AML-193 (cell line): ENCODE results near the gene COL24A1.
"Not testable (repeated sequence)": the region's sequence is repeated elsewhere in the genome, so short reads cannot be mapped to it uniquely, and the experiment has no call there.

Source experiments
- DNase-seq, 2 experiments: peaks; one replicate each; lab custom pipeline; 2025; lab: John Stamatoyannopoulos, UW

COL24A1 gene

GRCh38 chr1:85806236-85806965, 350.2 kb downstream of the COL24A1 start:
- DNase-seq = no peak

GRCh38 chr1:85801520-85801919, 355.1 kb downstream of the COL24A1 start:
- no peak for DNase-seq

GRCh38 chr1:85799737-85800136, 356.8 kb downstream of the COL24A1 start:
- no peak for DNase-seq

- no peak for DNase-seq
Observed at GRCh38 chr1:85798419-85798818, 358.2 kb downstream of the COL24A1 start.

- not testable (repeated sequence) for DNase-seq
Observed at GRCh38 chr1:85777021-85777420, 379.6 kb downstream of the COL24A1 start.

GRCh38 chr1:85762804-85763203, 393.8 kb downstream of the COL24A1 start:
- DNase-seq = no peak

GRCh38 chr1:85756864-85757263, 399.7 kb downstream of the COL24A1 start:
- DNase-seq = no peak

- no peak for DNase-seq
Observed at GRCh38 chr1:85748120-85748519, 408.5 kb downstream of the COL24A1 start.

- DNase-seq = no peak
Observed at GRCh38 chr1:85746777-85747176, 409.8 kb downstream of the COL24A1 start.

GRCh38 chr1:85743814-85744213, 412.8 kb downstream of the COL24A1 start:
- DNase-seq = no peak

- no peak for DNase-seq
Observed at GRCh38 chr1:85734931-85735330, 421.6 kb downstream of the COL24A1 start.

GRCh38 chr1:85718678-85719340, 437.8 kb downstream of the COL24A1 start:
- no peak for DNase-seq

- DNase-seq = not testable (repeated sequence)
Observed at GRCh38 chr1:85714418-85715114, 442.0 kb downstream of the COL24A1 start.

- DNase-seq = no peak
Observed at GRCh38 chr1:85708829-85709227, 447.7 kb downstream of the COL24A1 start.

- peak; percentile 92 to 95 for DNase-seq
Observed at GRCh38 chr1:85707990-85708828, 448.4 kb downstream of the COL24A1 start, which contains the start of gene ZNHIT6. TSS of gene ZNHIT6 (minus strand) at chr1:85708433. CDS start at chr1:85708284, 149 bp downstream.

- DNase-seq = no peak
Observed at GRCh38 chr1:85707267-85707989, 449.1 kb downstream of the COL24A1 start.

- DNase-seq = no peak
Observed at GRCh38 chr1:85705940-85706339, 450.6 kb downstream of the COL24A1 start.

- DNase-seq = no peak
Observed at GRCh38 chr1:85700422-85700821, 456.1 kb downstream of the COL24A1 start.

- DNase-seq = no peak
Observed at GRCh38 chr1:85697895-85698294, 458.7 kb downstream of the COL24A1 start.

- peak; percentile 20 to 26 for DNase-seq
Observed at GRCh38 chr1:85692730-85693314, 463.8 kb downstream of the COL24A1 start.
